Esophagus muscularis mucosa (tissue), 4 donors: ENCODE measurements around the gene SF3B1.

Experiments
- CTCF ChIP-seq, 3 experiments: fragments of 200-600 bp in 2 of 3; fragments of 450-650 bp in 1 of 3; sonication (generic) in 2 of 3; IDR thresholded peaks; one replicate each; pipeline ENCODE4 v1.5.1; 2017 to 2019; ENCODE audit warnings: antibody characterized with exemption in 3 of 3, mild to moderate bottlenecking in 2 of 3, moderate library complexity in 1 of 3
- EP300 ChIP-seq: sonication (generic); formaldehyde crosslinking; IDR thresholded peaks from one replicate; pipeline ENCODE4 v1.6.1; 2017; ENCODE audit warnings: antibody characterized with exemption
- POLR2A ChIP-seq: fragments of 450-650 bp; IDR thresholded peaks from one replicate; pipeline ENCODE4 v1.6.1; 2017; ENCODE audit warnings: antibody characterized with exemption, moderate library complexity, mild to moderate bottlenecking, low read depth
- POLR2AphosphoS5 ChIP-seq, 2 donors: sonication (generic); formaldehyde crosslinking; IDR thresholded peaks; one replicate each; pipeline ENCODE4 v1.6.1; 2017; ENCODE audit warnings: antibody characterized with exemption in 2 of 2

GRCh38 chr2:197372592-197372991 is 62.2 kb downstream of the SF3B1 start:
- no peak for TF ChIP-seq CTCF (IDR thresholded peaks at IDR 0.05)
- TF ChIP-seq POLR2AphosphoS5 (IDR thresholded peaks at IDR 0.05): no peak
- TF ChIP-seq POLR2A: no peak
- no peak for TF ChIP-seq EP300
